HG02981 (cell line): ENCODE results near the gene STAP2.
"Not testable (repeated sequence)": the region's sequence is repeated elsewhere in the genome, so short reads cannot be mapped to it uniquely, and the experiment has no call there.

Experiments
- ATAC-seq: cut with Tn5 transposase; IDR thresholded peaks from one replicate; pipeline ENCODE4 v1.9.1; 2021; ENCODE audit warnings: mild to moderate bottlenecking, moderate library complexity; ENCODE audit not compliant: unreplicated experiment

The STAP2 gene

DNA sequence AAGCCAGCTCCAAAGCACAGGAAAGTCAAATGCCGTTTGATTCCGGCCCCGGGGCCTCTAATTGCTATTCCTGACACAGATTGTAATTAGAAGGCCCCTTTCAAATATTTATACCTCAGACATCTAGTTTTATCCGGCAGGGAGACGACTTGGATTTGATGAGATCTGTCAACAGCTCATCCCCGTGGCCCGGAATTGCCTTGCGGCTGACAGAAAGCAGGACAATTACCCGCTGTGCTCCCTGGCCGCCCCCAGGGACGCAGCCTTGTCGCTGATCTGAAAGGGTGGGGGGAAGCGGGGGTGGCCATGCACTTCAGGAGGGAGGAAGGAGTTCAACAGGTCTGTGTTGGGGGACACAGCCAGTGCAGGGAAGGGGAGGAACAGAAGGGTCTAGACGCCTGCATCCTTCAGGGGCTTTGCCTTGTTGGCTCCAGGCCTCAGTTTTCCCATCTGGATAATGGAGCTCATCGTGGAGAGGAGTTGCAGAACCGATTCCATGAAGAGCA is 61.4 kb downstream of the STAP2 start:
- no peak for ATAC-seq

DNA sequence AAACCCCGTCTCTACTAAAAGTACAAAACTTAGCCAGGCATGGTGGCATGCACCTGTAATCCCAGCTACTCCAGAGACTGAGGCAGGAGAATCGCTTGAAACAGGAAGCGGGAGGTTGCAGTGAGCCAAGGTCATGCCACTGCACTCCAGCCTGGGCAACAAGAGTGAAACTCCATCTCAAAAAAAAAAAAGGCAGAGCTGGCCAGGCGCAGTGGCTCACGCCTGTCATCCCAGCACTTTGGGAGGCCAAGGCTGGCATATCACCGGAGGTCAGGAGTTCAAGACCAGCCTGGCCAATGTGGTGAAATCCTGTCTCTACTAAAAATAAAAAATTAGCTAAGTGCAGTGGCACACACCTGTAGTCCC is 64.3 kb downstream of the STAP2 start:
- not testable (repeated sequence) for ATAC-seq
